Thoracic aorta (tissue), 2 donors: ENCODE measurements around the gene NDRG2. TPM values are rescaled to one million over a fixed set of nuclear protein-coding genes. Genes with fewer than 3 reads are reported as not detected.
"Not testable (repeated sequence)": the region's sequence is repeated elsewhere in the genome, so short reads cannot be mapped to it uniquely, and the experiment has no call there.

Experiments
- ATAC-seq: fragments of 150-250 bp; one replicate; pipeline ENCODE4 v1.8.0; 2017; ENCODE audit warnings: low read depth; ENCODE audit not compliant: insufficient number of reproducible peaks, low FRiP score
- DNase-seq: peaks from one replicate; pipeline ENCODE4 v3.0.0-alpha.2; 2020; ENCODE audit warnings: low spot score
- H3K27ac ChIP-seq, 2 donors: fragments of 200-600 bp; sonication (generic); 1 replicate in 1 of 2; 2 replicates in 1 of 2; pipeline ENCODE4 v1.5.1; 2016; ENCODE audit warnings: mild to moderate bottlenecking in 2 of 2, moderate library complexity in 2 of 2
- H3K27me3 ChIP-seq: fragments of 200-600 bp; sonication (generic); replicated peaks from 2 replicates; pipeline ENCODE4 v1.6.0; 2016; ENCODE audit warnings: mild to moderate bottlenecking; ENCODE audit not compliant: insufficient read depth
- H3K36me3 ChIP-seq: fragments of 200-600 bp; sonication (generic); one replicate; pipeline ENCODE4 v1.5.1; 2016
- H3K4me1 ChIP-seq, 2 donors: fragments of 200-600 bp; sonication (generic); 1 replicate in 1 of 2; 2 replicates in 1 of 2; pipeline versions ENCODE4 v1.5.1 to v1.6.0; 2016; ENCODE audit warnings: low read depth in 2 of 2, mild to moderate bottlenecking in 1 of 2; ENCODE audit not compliant: control insufficient read depth in 1 of 2
- H3K4me3 ChIP-seq: fragments of 200-600 bp; sonication (generic); 2 replicates; pipeline ENCODE4 v1.5.1; 2016; ENCODE audit warnings: mild to moderate bottlenecking
- H3K9me3 ChIP-seq: fragments of 200-600 bp; sonication (generic); 2 replicates; pipeline ENCODE4 v1.5.1; 2016
- total RNA-seq, 2 donors: library from RNA; depleted of rRNA; stranded (reverse); fragments of >200 nt; gene quantifications; one replicate each; pipeline versions ENCODE4 v1.1.0 to v1.2.3, GENCODE V29; 2016
- TF ChIP-seq, protein P1 (sequence below): fragments of 200-600 bp; sonication (generic); IDR thresholded peaks from one replicate; pipeline ENCODE4 v1.5.1; 2019; ENCODE audit warnings: antibody characterized with exemption

The NDRG2 gene
- total RNA-seq, 2 donors from 2014 or later = 139 TPM

DNA sequence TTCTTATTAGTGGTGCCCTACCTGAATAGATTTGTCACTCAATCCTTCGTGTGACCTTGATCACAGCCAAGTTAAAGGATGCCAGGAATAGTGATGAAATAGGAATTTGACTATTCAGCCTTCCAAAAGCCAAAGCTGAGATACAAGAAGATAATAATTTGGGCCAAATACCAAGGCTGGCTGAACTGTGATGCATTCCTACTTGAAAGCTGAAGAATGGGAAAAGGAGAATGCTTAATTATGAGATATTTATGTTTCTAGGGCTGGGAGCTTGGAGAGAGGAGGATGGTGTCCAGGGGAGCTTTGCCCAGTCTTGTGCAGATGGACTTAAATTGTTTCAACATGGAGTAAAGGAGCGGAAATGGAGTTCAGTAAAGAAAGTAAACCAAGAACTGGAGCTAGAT is 22.5 kb upstream of the NDRG2 start:
- DNase-seq = no peak
- no peaks in the 10 kb centered on the region for H3K27me3 ChIP-seq
- no peaks in the 10 kb centered on the region for H3K4me1 ChIP-seq
- no peaks in the 10 kb centered on the region for H3K9me3 ChIP-seq
- no peak overlapping the region for H3K27ac ChIP-seq
- H3K4me3 ChIP-seq = no peak overlapping the region
- ATAC-seq = no peak
- H3K36me3 ChIP-seq = no peaks in the 10 kb centered on the region
- TF ChIP-seq, protein P1, sequence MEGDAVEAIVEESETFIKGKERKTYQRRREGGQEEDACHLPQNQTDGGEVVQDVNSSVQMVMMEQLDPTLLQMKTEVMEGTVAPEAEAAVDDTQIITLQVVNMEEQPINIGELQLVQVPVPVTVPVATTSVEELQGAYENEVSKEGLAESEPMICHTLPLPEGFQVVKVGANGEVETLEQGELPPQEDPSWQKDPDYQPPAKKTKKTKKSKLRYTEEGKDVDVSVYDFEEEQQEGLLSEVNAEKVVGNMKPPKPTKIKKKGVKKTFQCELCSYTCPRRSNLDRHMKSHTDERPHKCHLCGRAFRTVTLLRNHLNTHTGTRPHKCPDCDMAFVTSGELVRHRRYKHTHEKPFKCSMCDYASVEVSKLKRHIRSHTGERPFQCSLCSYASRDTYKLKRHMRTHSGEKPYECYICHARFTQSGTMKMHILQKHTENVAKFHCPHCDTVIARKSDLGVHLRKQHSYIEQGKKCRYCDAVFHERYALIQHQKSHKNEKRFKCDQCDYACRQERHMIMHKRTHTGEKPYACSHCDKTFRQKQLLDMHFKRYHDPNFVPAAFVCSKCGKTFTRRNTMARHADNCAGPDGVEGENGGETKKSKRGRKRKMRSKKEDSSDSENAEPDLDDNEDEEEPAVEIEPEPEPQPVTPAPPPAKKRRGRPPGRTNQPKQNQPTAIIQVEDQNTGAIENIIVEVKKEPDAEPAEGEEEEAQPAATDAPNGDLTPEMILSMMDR = no peak

DNA sequence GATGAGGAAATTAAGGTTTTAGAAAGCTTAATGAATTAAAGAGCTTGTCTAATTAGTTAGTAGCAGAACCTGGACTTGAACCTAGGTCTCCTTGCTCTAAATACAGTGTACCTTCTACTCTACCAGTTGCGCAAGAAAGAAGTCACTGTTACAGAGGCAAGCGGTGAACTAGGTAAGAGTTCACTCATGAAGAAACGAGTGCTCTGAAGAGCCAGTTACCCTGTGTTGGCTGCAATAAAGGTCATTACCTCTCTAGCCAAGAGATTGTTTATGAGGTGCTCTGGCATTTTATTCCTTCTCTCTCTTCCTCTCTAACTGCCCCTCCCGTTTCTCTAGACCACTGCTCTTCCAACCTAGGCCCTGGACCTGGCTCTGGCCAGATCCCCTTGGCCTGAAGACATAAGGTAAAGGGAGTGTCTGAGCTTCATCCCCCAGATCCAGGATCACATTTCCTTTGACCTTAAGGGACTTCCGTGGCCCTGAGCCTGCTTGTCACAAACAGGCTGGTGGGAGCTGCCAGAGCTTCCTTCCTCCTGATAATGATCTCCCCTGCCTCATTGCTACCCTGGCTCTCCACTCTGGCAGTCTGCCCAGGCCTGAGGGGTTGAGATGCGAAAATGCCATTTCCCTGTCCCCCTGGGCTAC is 19.2 kb upstream of the NDRG2 start:
- no peak overlapping the region for H3K27ac ChIP-seq
- no peaks in the 10 kb centered on the region for H3K36me3 ChIP-seq
- no peak for DNase-seq
- peaks cover 8 to 10% of the 10 kb centered on the region in 2 donors for H3K4me1 ChIP-seq
- no peaks in the 10 kb centered on the region for H3K27me3 ChIP-seq
- H3K9me3 ChIP-seq = no peaks in the 10 kb centered on the region
- H3K4me3 ChIP-seq = no peak overlapping the region
- TF ChIP-seq, protein P1 = no peak
- ATAC-seq = no peak

DNA sequence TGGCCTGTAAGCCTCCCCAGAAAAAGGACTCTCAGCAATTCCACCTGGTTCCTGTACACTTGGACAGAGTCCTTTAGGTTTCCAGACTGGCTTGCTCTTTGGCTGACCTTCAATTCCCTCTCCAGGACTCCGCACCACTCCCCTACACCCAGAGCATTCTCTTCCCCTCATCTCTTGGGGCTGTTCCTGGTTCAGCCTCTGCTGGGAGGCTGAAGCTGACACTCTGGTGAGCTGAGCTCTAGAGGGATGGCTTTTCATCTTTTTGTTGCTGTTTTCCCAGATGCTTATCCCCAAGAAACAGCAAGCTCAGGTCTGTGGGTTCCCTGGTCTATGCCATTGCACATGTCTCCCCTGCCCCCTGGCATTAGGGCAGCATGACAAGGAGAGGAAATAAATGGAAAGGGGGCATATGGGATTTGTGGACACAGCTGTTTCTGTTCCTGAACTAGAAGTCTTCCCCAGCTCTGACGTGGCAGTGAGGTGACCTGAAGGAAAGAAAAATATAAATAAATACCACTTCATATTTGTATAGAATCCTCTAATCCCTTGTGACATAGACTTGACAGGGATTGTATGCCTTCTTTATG is 18.6 kb upstream of the NDRG2 start:
- no peak for DNase-seq

DNA sequence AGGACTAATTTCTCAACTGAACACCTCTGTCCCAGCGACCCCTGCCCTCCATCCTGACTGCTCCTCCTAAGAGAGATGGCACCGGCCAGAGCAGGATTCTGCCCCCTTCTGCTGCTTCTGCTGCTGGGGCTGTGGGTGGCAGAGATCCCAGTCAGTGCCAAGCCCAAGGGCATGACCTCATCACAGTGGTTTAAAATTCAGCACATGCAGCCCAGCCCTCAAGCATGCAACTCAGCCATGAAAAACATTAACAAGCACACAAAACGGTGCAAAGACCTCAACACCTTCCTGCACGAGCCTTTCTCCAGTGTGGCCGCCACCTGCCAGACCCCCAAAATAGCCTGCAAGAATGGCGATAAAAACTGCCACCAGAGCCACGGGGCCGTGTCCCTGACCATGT is 18.1 kb upstream of the NDRG2 start:
- H3K27ac ChIP-seq = no peak overlapping the region
- H3K36me3 ChIP-seq = no peaks in the 10 kb centered on the region
- TF ChIP-seq, protein P1 = no peak
- H3K27me3 ChIP-seq = no peaks in the 10 kb centered on the region
- peaks cover 13 to 17% of the 10 kb centered on the region in 2 donors for H3K4me1 ChIP-seq
- ATAC-seq = no peak
- no peak overlapping the region for H3K4me3 ChIP-seq
- H3K9me3 ChIP-seq = no peaks in the 10 kb centered on the region
- no peak for DNase-seq

More for the DNA sequence above, 18.6 kb upstream of the NDRG2 start:
- Histone ChIP-seq H3K36me3 (no peaks in the 10 kb centered on the region), H3K4me3 (no peak overlapping the region), H3K9me3 (no peaks in the 10 kb centered on the region), H3K27ac (no peak overlapping the region), H3K4me1 (peaks cover 12 to 16% of the 10 kb centered on the region in 2 donors), H3K27me3 (no peaks in the 10 kb centered on the region)
- no peak for ATAC-seq
- TF ChIP-seq, protein P1 = no peak

- H3K36me3 ChIP-seq = no peaks in the 10 kb centered on the region
- ATAC-seq (no peak), DNase-seq (no peak)
- H3K4me1 ChIP-seq = peaks cover 13 to 17% of the 10 kb centered on the region in 2 donors
- no peak within 1 kb of the TSS for H3K4me3 ChIP-seq
- H3K9me3 ChIP-seq = no peaks in the 10 kb centered on the region
- H3K27ac ChIP-seq = no peak within 1 kb of the TSS
- TF ChIP-seq, protein P1 = no peak
- H3K27me3 ChIP-seq = no peaks in the 10 kb centered on the region
Observed at GRCh38 chr14:21041676-21042433, 17.0 kb upstream of the NDRG2 start, which contains the start of gene RNASE7. RNASE7 (plus strand) TSS chr14:21042362; CDS start chr14:21042993, 631 bp downstream.

DNA sequence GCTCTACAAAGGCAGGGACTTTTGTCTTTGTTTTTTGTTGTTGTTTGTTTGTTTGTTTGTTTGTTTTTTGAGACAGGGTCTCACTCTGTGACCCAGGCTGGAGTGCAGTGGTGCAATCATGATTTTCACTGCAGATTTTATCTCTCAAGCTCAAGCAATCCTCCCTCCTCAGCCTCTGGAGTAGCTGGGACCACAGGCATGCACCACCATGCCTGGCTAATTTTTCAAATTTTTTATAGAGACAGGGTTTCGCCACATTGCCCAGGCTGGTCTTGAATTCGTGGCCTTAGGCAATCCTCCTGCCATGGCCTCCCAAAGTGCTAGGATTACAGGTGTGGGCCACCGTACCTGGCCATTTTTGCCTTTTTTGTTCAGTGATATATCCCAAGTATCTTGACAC is 16.1 kb upstream of the NDRG2 start:
- H3K4me3 ChIP-seq, H3K27ac ChIP-seq, H3K27me3 ChIP-seq, H3K36me3 ChIP-seq, DNase-seq, H3K9me3 ChIP-seq, ATAC-seq: not testable (repeated sequence)
- peaks cover 13 to 17% of the 10 kb centered on the region in 2 donors for H3K4me1 ChIP-seq
